GM12864 (cell line): ENCODE results near the gene ABLIM2.

Experiments
- DNase-seq: peaks from one replicate; pipeline ENCODE4 v3.0.0-alpha.2; 2011; ENCODE audit warnings: low read depth
- H3K4me3 ChIP-seq: 2 replicates; pipeline ENCODE4 v1.5.1; 2011; ENCODE audit warnings: mild to moderate bottlenecking, low read depth, low read length, control low read depth
- TF ChIP-seq, protein P1 (sequence below): IDR thresholded peaks from 2 replicates; pipeline ENCODE4 v1.5.1; 2011; ENCODE audit warnings: low read depth, mild to moderate bottlenecking, moderate library complexity, low read length, control low read depth, inconsistent platforms; ENCODE audit errors: missing control alignments

The ABLIM2 gene

DNA sequence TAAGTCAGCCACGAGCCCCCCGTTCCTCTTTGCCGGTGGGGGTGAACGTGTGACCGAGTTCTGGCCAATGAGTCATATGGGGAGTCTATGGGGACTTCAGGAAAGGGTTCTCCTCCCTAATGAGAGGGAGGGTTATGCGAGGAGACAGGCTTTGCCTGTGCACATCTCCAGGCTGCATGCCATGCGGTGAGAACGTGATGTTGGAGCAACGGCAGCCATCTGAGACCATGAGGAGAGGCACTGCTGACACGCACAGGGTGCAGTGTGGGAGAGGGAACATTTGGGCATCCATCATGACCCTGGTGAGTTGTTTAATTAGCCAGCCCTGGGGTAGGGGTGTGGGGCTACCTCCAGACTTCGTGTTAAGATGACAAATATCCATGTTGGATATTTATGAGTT, 55.8 kb downstream of the ABLIM2 start:
- no peak overlapping the region for H3K4me3 ChIP-seq
- TF ChIP-seq, protein P1, sequence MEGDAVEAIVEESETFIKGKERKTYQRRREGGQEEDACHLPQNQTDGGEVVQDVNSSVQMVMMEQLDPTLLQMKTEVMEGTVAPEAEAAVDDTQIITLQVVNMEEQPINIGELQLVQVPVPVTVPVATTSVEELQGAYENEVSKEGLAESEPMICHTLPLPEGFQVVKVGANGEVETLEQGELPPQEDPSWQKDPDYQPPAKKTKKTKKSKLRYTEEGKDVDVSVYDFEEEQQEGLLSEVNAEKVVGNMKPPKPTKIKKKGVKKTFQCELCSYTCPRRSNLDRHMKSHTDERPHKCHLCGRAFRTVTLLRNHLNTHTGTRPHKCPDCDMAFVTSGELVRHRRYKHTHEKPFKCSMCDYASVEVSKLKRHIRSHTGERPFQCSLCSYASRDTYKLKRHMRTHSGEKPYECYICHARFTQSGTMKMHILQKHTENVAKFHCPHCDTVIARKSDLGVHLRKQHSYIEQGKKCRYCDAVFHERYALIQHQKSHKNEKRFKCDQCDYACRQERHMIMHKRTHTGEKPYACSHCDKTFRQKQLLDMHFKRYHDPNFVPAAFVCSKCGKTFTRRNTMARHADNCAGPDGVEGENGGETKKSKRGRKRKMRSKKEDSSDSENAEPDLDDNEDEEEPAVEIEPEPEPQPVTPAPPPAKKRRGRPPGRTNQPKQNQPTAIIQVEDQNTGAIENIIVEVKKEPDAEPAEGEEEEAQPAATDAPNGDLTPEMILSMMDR = no peak
- no peak for DNase-seq

DNA sequence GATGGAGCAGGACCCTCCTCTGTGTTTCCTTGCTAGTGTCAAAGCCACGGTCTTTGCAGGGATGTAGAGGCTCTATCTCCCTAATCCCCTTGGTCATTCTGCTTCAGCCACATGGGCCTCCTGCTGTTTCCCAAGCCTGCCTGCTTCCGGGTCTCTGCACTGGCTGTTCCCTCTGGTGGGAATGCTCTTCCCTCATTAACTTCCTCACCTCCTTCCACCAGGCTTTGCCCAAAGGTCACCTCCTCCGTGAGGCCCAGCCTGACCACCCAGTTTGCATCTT, 56.6 kb downstream of the ABLIM2 start:
- H3K4me3 ChIP-seq = no peak overlapping the region
- TF ChIP-seq, protein P1 = no peak
- DNase-seq = no peak

DNA sequence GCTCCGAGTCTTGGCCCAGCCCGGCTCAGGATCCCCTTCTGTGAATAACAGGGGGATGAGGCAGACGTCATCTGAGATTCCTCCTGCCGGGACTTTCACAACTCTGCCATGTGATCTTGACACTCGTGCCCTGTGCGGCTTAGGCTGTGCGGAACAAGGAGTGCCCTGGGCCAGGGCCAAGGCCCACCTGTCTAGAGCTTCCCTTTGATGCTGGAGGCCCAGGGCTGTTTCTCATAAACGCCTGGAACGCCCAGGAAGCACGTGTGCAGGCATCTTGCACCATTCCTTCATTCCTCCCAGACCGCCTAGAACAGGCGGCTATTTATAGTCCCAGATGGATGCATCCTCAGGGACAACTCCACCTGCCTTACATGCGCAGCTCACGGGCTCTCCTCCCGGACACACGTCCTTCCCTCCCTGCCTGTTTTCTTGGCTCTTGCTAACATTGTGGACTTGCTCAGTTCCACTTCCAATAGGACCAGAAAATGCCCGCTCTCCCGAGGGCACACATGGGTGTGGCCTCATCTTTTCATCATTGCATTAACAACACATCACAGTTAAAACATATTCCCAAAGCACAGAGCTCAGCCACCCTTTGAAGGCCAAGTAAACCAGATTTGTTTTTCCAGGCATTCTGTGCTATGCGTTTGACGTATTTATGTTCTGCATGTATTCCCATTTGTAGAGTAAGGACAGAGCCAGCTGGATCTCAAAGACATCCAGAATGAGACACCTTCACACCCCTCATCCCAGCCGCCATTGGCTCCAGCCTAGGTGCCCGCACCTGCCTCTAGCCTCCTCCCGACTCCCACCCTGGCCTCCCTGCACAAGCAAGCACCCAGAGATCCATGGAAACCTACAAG, 57.2 kb downstream of the ABLIM2 start:
- no peak overlapping the region for H3K4me3 ChIP-seq
- TF ChIP-seq, protein P1 = no peak
- no peak for DNase-seq

DNA sequence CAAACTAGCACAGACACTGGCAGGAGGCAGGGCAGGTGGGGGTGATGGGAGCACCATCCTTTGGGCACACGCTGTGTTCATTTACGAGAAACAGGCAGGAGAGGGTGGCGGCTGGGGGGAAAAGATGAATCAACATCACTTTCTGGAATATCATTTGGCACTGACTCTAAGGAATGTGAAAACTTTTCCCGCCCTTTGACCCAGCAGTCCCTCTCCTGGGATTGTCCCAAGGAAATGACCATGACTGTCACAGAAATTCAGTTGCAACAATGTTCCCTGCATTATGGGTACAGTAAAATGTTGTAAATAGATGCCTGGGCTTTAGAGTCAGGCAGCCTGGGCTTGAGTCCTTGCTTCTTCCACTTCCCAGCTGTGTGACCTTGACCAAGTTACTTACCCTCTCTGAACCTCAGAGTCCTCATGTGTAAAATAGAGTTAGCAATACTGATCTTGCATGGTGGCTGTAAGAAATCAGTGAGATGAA, 58.6 kb downstream of the ABLIM2 start:
- DNase-seq = no peak
- TF ChIP-seq, protein P1 = no peak
- no peak overlapping the region for H3K4me3 ChIP-seq

DNA sequence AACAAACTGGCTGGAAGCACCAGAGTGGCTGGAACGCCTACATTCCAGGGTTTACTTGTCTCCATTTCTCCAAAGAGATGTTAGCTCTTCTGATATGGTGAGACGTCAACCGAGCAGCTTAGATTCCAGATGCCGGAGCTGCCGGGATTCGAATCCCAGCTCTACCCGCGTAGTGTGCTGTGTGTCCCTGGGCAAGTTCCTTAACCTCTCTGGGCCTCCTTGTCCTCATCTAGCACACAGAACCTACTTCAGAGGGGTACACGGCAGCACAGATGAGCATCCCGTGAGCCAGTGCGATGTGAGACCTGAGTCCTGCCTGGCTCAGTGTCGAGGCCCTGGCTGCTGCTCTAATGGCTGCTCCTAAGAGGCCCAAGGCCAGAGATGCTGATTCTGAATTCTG, 60.1 kb downstream of the ABLIM2 start:
- DNase-seq = no peak
- TF ChIP-seq, protein P1 = no peak
- no peak overlapping the region for H3K4me3 ChIP-seq

DNA sequence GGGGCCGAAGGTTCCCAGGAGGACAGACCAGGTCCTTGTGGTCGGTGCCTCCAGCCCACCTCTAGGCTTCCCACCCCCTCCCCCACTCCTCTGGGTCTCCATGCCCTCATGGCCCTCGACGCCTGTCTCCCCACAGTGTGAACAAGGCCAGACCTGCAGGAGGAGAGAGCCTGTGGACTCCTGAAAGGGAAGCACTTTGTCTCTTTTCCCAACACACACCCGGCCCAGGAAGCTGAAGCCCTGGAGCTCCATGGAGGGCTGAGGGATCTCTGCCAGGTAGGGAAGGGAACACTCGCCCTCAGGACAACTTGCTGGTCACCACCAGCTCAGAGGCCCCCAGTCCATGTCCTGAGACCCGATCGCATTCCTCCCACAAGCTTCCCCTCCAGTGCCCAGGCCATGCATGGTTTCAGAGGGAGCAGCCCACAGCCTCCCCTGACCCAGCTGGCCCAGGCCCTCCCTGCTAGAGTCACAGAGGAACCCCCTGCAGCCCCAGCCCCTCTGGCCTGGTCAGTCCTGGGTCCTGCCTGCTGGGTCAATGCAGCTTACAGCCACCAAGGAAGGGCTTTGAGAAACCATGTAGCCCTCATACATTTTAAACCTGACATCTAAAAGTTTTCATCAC, 60.8 kb downstream of the ABLIM2 start:
- H3K4me3 ChIP-seq = no peak overlapping the region
- DNase-seq = no peak
- TF ChIP-seq, protein P1 = no peak
